HEK293 (cell line): ENCODE measurements around the gene VTN.
A peak's percentile ranks its signal among the peaks of the same experiment; 100 is the strongest.

Source experiments
- GLIS2 ChIP-seq: fragments of 450-650 bp; formaldehyde crosslinking; IDR thresholded peaks from 2 replicates; pipeline ENCODE4 v1.5.1; 2016; ENCODE audit warnings: missing biosample characterization, missing genetic modification characterization
- IKZF3 ChIP-seq: fragments of 450-650 bp; IDR thresholded peaks from 2 replicates; pipeline ENCODE4 v1.5.0; 2018; ENCODE audit warnings: missing biosample characterization, mild to moderate bottlenecking, missing genetic modification characterization, moderate library complexity
- KLF8 ChIP-seq: fragments of 450-650 bp; formaldehyde crosslinking; IDR thresholded peaks from 2 replicates; pipeline ENCODE4 v1.5.1; 2016; ENCODE audit warnings: missing biosample characterization, missing genetic modification characterization
- WT1 ChIP-seq: fragments of 450-650 bp; formaldehyde crosslinking; IDR thresholded peaks from 2 replicates; pipeline ENCODE4 v1.5.1; 2016; ENCODE audit warnings: missing biosample characterization, missing genetic modification characterization
- ZFP37 ChIP-seq: fragments of 450-650 bp; formaldehyde crosslinking; IDR thresholded peaks from 2 replicates; pipeline ENCODE4 v1.5.1; 2016; ENCODE audit warnings: missing biosample characterization, missing genetic modification characterization
- ZFP69B ChIP-seq: fragments of 450-650 bp; formaldehyde crosslinking; IDR thresholded peaks from 2 replicates; pipeline ENCODE4 v1.5.1; 2016; ENCODE audit warnings: missing biosample characterization, missing genetic modification characterization
- ZNF132 ChIP-seq: fragments of 450-650 bp; formaldehyde crosslinking; IDR thresholded peaks from 2 replicates; pipeline ENCODE4 v1.5.1; 2017; ENCODE audit warnings: missing biosample characterization, missing genetic modification characterization, borderline replicate concordance
- ZNF16 ChIP-seq: fragments of 450-650 bp; formaldehyde crosslinking; IDR thresholded peaks from 2 replicates; pipeline ENCODE4 v1.5.1; 2016; ENCODE audit warnings: low read depth, missing biosample characterization, missing genetic modification characterization
- ZNF202 ChIP-seq: fragments of 450-650 bp; formaldehyde crosslinking; IDR thresholded peaks from 2 replicates; pipeline ENCODE4 v1.5.1; 2016; ENCODE audit warnings: missing biosample characterization, missing genetic modification characterization, borderline replicate concordance
- ZNF394 ChIP-seq: fragments of 450-650 bp; formaldehyde crosslinking; IDR thresholded peaks from 2 replicates; pipeline ENCODE4 v1.5.1; 2016; ENCODE audit warnings: missing biosample characterization, missing genetic modification characterization, mild to moderate bottlenecking, moderate library complexity, borderline replicate concordance
- ZNF514 ChIP-seq: fragments of 450-650 bp; formaldehyde crosslinking; IDR thresholded peaks from 2 replicates; pipeline ENCODE4 v1.5.1; 2016; ENCODE audit warnings: missing biosample characterization, missing genetic modification characterization
- ZNF658 ChIP-seq: fragments of 450-650 bp; formaldehyde crosslinking; IDR thresholded peaks from 2 replicates; pipeline ENCODE4; 2016; ENCODE audit warnings: missing biosample characterization, missing genetic modification characterization
- ZNF664 ChIP-seq: fragments of 450-650 bp; formaldehyde crosslinking; IDR thresholded peaks from 2 replicates; pipeline ENCODE4 v1.5.1; 2016; ENCODE audit warnings: missing biosample characterization, missing genetic modification characterization
- ZNF791 ChIP-seq: fragments of 450-650 bp; formaldehyde crosslinking; IDR thresholded peaks from 2 replicates; pipeline ENCODE4 v1.5.1; 2016; ENCODE audit warnings: missing biosample characterization, missing genetic modification characterization
- ZSCAN16 ChIP-seq: fragments of 450-650 bp; formaldehyde crosslinking; IDR thresholded peaks from 2 replicates; pipeline ENCODE4 v1.5.1; 2016; ENCODE audit warnings: missing biosample characterization, missing genetic modification characterization
- ZXDB ChIP-seq: fragments of 450-650 bp; formaldehyde crosslinking; IDR thresholded peaks from 2 replicates; pipeline ENCODE4 v1.5.1; 2016; ENCODE audit warnings: missing biosample characterization, missing genetic modification characterization
- TF ChIP-seq, protein P1 (sequence below): sonication (generic); formaldehyde crosslinking; IDR thresholded peaks from 2 replicates; pipeline ENCODE4 v1.8.1; 2022; ENCODE audit warnings: mild to moderate bottlenecking, moderate library complexity, missing genetic modification reagents
- TF ChIP-seq, protein P2 (sequence below): fragments of 450-650 bp; formaldehyde crosslinking; IDR thresholded peaks from 2 replicates; pipeline ENCODE4 v1.5.1; 2016; ENCODE audit warnings: missing biosample characterization, missing genetic modification characterization, borderline replicate concordance
- TF ChIP-seq, protein P3 (sequence below): fragments of 450-650 bp; formaldehyde crosslinking; IDR thresholded peaks from 2 replicates; pipeline ENCODE4 v1.5.1; 2016; ENCODE audit warnings: missing biosample characterization, missing genetic modification characterization
- TF ChIP-seq, protein P4 (sequence below): fragments of 450-650 bp; formaldehyde crosslinking; IDR thresholded peaks from 2 replicates; pipeline ENCODE4 v1.5.1; 2016; ENCODE audit warnings: missing biosample characterization, missing genetic modification characterization, borderline replicate concordance
- TF ChIP-seq, protein P5 (sequence below): fragments of 450-650 bp; formaldehyde crosslinking; IDR thresholded peaks from 2 replicates; pipeline ENCODE4 v1.5.1; 2016; ENCODE audit warnings: missing biosample characterization, missing genetic modification characterization, low read depth
- TF ChIP-seq, protein P6 (sequence below): fragments of 450-650 bp; formaldehyde crosslinking; IDR thresholded peaks from 2 replicates; pipeline ENCODE4 v1.5.1; 2017; ENCODE audit warnings: missing biosample characterization, missing genetic modification characterization
- TF ChIP-seq, protein P7 (sequence below): fragments of 450-650 bp; formaldehyde crosslinking; IDR thresholded peaks from 2 replicates; pipeline ENCODE4 v1.5.1; 2016; ENCODE audit warnings: missing biosample characterization, missing genetic modification characterization

The VTN gene

DNA sequence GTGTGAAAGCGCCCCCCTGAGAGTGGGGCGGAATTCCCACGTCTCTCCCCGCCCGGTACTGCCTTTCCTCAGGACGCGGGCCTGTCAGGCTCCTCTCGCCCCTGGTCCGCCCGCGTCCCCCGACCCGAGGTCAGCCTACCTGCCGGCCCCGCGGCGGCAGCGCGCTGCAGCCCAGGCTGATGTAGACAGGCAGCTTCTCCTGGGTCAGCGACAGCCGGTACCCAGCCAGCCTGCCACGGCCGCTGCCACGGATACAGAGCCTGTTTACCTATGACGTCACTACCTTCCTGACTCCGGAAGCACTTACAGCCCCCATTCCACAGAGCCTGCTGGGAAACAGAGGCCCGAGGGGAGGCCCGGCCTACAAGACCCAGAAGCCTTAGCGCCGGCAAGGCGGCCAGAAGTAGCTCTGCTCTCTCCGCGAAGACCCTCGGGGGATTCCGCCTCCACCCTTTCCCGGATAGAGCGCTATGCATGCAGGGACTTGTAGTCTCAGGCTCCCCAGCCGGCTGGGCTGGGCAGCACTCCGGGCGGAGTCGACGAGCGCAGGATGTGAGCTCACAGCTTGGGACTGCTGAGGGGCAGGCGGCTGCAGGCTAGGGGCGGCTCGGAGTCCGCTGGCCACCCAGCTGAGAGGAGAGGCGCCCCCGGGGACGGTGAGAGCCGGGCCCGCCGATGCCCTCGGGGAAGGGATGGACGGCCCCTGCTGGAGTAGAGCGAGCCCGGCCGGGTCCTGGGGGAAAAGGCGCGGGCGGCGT, 34.7 kb downstream of the VTN start, which contains the start of the genes IFT20 and TNFAIP1 (continued):
- TF ChIP-seq, protein P1, sequence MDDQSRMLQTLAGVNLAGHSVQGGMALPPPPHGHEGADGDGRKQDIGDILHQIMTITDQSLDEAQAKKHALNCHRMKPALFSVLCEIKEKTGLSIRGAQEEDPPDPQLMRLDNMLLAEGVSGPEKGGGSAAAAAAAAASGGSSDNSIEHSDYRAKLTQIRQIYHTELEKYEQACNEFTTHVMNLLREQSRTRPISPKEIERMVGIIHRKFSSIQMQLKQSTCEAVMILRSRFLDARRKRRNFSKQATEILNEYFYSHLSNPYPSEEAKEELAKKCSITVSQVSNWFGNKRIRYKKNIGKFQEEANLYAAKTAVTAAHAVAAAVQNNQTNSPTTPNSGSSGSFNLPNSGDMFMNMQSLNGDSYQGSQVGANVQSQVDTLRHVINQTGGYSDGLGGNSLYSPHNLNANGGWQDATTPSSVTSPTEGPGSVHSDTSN (CRISPR knock-in tag): 0 out of 2 replicates have a peak, but pooled peaks have one; percentile 28
- peak; percentile 80 for TF ChIP-seq GLIS2 (tag by site-specific recombination)
- TF ChIP-seq ZNF664: no peak
- TF ChIP-seq, protein P2, sequence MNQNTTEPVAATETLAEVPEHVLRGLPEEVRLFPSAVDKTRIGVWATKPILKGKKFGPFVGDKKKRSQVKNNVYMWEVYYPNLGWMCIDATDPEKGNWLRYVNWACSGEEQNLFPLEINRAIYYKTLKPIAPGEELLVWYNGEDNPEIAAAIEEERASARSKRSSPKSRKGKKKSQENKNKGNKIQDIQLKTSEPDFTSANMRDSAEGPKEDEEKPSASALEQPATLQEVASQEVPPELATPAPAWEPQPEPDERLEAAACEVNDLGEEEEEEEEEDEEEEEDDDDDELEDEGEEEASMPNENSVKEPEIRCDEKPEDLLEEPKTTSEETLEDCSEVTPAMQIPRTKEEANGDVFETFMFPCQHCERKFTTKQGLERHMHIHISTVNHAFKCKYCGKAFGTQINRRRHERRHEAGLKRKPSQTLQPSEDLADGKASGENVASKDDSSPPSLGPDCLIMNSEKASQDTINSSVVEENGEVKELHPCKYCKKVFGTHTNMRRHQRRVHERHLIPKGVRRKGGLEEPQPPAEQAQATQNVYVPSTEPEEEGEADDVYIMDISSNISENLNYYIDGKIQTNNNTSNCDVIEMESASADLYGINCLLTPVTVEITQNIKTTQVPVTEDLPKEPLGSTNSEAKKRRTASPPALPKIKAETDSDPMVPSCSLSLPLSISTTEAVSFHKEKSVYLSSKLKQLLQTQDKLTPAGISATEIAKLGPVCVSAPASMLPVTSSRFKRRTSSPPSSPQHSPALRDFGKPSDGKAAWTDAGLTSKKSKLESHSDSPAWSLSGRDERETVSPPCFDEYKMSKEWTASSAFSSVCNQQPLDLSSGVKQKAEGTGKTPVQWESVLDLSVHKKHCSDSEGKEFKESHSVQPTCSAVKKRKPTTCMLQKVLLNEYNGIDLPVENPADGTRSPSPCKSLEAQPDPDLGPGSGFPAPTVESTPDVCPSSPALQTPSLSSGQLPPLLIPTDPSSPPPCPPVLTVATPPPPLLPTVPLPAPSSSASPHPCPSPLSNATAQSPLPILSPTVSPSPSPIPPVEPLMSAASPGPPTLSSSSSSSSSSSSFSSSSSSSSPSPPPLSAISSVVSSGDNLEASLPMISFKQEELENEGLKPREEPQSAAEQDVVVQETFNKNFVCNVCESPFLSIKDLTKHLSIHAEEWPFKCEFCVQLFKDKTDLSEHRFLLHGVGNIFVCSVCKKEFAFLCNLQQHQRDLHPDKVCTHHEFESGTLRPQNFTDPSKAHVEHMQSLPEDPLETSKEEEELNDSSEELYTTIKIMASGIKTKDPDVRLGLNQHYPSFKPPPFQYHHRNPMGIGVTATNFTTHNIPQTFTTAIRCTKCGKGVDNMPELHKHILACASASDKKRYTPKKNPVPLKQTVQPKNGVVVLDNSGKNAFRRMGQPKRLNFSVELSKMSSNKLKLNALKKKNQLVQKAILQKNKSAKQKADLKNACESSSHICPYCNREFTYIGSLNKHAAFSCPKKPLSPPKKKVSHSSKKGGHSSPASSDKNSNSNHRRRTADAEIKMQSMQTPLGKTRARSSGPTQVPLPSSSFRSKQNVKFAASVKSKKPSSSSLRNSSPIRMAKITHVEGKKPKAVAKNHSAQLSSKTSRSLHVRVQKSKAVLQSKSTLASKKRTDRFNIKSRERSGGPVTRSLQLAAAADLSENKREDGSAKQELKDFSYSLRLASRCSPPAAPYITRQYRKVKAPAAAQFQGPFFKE (tag by site-specific recombination): no peak
- TF ChIP-seq ZNF132 (tag by site-specific recombination): no peak
- peak; percentile 65 for TF ChIP-seq ZXDB (tag by site-specific recombination)
- peak; percentile 80 for TF ChIP-seq ZFP69B (tag by site-specific recombination)
- TF ChIP-seq ZNF658: no peak
- TF ChIP-seq IKZF3 (tag by site-specific recombination): peak; percentile 42; the same call in 1 of the 2 replicates
- no peak for TF ChIP-seq ZNF791 (tag by site-specific recombination)
- TF ChIP-seq, protein P3, sequence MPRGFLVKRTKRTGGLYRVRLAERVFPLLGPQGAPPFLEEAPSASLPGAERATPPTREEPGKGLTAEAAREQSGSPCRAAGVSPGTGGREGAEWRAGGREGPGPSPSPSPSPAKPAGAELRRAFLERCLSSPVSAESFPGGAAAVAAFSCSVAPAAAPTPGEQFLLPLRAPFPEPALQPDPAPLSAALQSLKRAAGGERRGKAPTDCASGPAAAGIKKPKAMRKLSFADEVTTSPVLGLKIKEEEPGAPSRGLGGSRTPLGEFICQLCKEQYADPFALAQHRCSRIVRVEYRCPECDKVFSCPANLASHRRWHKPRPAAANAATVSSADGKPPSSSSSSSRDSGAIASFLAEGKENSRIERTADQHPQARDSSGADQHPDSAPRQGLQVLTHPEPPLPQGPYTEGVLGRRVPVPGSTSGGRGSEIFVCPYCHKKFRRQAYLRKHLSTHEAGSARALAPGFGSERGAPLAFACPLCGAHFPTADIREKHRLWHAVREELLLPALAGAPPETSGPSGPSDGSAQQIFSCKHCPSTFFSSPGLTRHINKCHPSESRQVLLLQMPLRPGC (tag by site-specific recombination): peak; percentile 54; the same call in 1 of the 2 replicates
- TF ChIP-seq, protein P4, sequence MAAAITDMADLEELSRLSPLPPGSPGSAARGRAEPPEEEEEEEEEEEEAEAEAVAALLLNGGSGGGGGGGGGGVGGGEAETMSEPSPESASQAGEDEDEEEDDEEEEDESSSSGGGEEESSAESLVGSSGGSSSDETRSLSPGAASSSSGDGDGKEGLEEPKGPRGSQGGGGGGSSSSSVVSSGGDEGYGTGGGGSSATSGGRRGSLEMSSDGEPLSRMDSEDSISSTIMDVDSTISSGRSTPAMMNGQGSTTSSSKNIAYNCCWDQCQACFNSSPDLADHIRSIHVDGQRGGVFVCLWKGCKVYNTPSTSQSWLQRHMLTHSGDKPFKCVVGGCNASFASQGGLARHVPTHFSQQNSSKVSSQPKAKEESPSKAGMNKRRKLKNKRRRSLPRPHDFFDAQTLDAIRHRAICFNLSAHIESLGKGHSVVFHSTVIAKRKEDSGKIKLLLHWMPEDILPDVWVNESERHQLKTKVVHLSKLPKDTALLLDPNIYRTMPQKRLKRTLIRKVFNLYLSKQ (tag by site-specific recombination): no peak
- TF ChIP-seq, protein P5, sequence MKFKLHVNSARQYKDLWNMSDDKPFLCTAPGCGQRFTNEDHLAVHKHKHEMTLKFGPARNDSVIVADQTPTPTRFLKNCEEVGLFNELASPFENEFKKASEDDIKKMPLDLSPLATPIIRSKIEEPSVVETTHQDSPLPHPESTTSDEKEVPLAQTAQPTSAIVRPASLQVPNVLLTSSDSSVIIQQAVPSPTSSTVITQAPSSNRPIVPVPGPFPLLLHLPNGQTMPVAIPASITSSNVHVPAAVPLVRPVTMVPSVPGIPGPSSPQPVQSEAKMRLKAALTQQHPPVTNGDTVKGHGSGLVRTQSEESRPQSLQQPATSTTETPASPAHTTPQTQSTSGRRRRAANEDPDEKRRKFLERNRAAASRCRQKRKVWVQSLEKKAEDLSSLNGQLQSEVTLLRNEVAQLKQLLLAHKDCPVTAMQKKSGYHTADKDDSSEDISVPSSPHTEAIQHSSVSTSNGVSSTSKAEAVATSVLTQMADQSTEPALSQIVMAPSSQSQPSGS (tag by site-specific recombination): peak; percentile 100
- TF ChIP-seq ZNF514 (tag by site-specific recombination): no peak
- TF ChIP-seq, protein P6, sequence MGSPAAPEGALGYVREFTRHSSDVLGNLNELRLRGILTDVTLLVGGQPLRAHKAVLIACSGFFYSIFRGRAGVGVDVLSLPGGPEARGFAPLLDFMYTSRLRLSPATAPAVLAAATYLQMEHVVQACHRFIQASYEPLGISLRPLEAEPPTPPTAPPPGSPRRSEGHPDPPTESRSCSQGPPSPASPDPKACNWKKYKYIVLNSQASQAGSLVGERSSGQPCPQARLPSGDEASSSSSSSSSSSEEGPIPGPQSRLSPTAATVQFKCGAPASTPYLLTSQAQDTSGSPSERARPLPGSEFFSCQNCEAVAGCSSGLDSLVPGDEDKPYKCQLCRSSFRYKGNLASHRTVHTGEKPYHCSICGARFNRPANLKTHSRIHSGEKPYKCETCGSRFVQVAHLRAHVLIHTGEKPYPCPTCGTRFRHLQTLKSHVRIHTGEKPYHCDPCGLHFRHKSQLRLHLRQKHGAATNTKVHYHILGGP (tag by site-specific recombination): no peak
- TF ChIP-seq ZNF16 (tag by site-specific recombination): no peak
- TF ChIP-seq ZNF394 (tag by site-specific recombination): peak; percentile 87
- TF ChIP-seq ZNF202 (tag by site-specific recombination): no peak
- TF ChIP-seq, protein P7, sequence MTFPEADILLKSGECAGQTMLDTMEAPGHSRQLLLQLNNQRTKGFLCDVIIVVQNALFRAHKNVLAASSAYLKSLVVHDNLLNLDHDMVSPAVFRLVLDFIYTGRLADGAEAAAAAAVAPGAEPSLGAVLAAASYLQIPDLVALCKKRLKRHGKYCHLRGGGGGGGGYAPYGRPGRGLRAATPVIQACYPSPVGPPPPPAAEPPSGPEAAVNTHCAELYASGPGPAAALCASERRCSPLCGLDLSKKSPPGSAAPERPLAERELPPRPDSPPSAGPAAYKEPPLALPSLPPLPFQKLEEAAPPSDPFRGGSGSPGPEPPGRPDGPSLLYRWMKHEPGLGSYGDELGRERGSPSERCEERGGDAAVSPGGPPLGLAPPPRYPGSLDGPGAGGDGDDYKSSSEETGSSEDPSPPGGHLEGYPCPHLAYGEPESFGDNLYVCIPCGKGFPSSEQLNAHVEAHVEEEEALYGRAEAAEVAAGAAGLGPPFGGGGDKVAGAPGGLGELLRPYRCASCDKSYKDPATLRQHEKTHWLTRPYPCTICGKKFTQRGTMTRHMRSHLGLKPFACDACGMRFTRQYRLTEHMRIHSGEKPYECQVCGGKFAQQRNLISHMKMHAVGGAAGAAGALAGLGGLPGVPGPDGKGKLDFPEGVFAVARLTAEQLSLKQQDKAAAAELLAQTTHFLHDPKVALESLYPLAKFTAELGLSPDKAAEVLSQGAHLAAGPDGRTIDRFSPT: 0 out of 2 replicates have a peak, but pooled peaks have one; percentile 23
- TF ChIP-seq ZFP37: no peak; the same call in 1 of the 2 replicates
- TF ChIP-seq KLF8 (tag by site-specific recombination): peak; percentile 92
- no peak for TF ChIP-seq WT1 (tag by site-specific recombination)
- TF ChIP-seq ZSCAN16 (tag by site-specific recombination): no peak
